GM23338 (cell line): ENCODE data around the gene MAN1B1. TPM values are rescaled to one million over a fixed set of nuclear protein-coding genes. Genes with fewer than 3 reads are reported as not detected.

Source experiments
- ATAC-seq: fragments of 200-7000 bp; cut with Tn5 transposase; 3 replicates; pipeline ENCODE4 v1.9.1; 2020
- DNase-seq: peaks from one replicate; pipeline ENCODE4 v3.0.0-alpha.2; 2015; ENCODE audit warnings: low spot score
- H2AFZ ChIP-seq: fragments of 200-600 bp; sonication (generic); 2 replicates; pipeline ENCODE4 v1.8.0; 2016; ENCODE audit warnings: antibody characterized with exemption, mild to moderate bottlenecking, moderate library complexity
- H3F3A ChIP-seq: fragments of 200-600 bp; sonication (generic); replicated peaks from 2 replicates; pipeline ENCODE4 v1.8.0; 2017; ENCODE audit warnings: antibody characterized with exemption, mixed run types, low read depth
- H3K27ac ChIP-seq: fragments of 200-600 bp; sonication (generic); 2 replicates; pipeline ENCODE4 v1.6.1; 2016; ENCODE audit warnings: low read depth
- H3K27me3 ChIP-seq: fragments of 200-600 bp; sonication (generic); 2 replicates; pipeline ENCODE4 v1.8.0; 2016; ENCODE audit warnings: mild to moderate bottlenecking, mixed run types, moderate library complexity; ENCODE audit not compliant: insufficient read depth
- H3K36me3 ChIP-seq: fragments of 200-600 bp; sonication (generic); 2 replicates; pipeline ENCODE4 v1.8.0; 2016; ENCODE audit warnings: mild to moderate bottlenecking; ENCODE audit not compliant: insufficient read depth
- H3K4me1 ChIP-seq: fragments of 200-600 bp; sonication (generic); 2 replicates; pipeline ENCODE4 v1.8.0; 2016; ENCODE audit warnings: mild to moderate bottlenecking, moderate library complexity; ENCODE audit not compliant: insufficient read depth
- H3K4me2 ChIP-seq: fragments of 200-600 bp; sonication (generic); 2 replicates; pipeline ENCODE4 v1.7.1; 2017; ENCODE audit warnings: mixed run types
- H3K4me3 ChIP-seq: fragments of 200-600 bp; sonication (generic); 2 replicates; pipeline ENCODE4 v1.6.1; 2016; ENCODE audit warnings: mixed run types
- H3K79me2 ChIP-seq: fragments of 200-600 bp; sonication (generic); replicated peaks from 2 replicates; pipeline ENCODE4 v1.8.0; 2017; ENCODE audit warnings: mild to moderate bottlenecking; ENCODE audit not compliant: insufficient read depth
- H3K9me2 ChIP-seq: fragments of 200-600 bp; sonication (generic); 2 replicates; pipeline ENCODE4 v1.8.0; 2017; ENCODE audit not compliant: insufficient read depth
- H4K20me1 ChIP-seq: fragments of 200-600 bp; sonication (generic); replicated peaks from 2 replicates; pipeline ENCODE4 v1.8.0; 2017; ENCODE audit warnings: mild to moderate bottlenecking; ENCODE audit not compliant: insufficient read depth
- H3K27ac Mint-ChIP-seq: 2 replicates; pipeline ENCODE4 v1.8.0; 2020; ENCODE audit warnings: inconsistent platforms, mild to moderate bottlenecking, moderate library complexity, mixed read lengths
- H3K27me3 Mint-ChIP-seq: 3 replicates; pipeline ENCODE4 v1.8.0; 2022; ENCODE audit warnings: low read depth, mild to moderate bottlenecking, moderate library complexity, mixed read lengths, inconsistent platforms; ENCODE audit not compliant: insufficient read depth, poor library complexity
- H3K36me3 Mint-ChIP-seq: 3 replicates; pipeline ENCODE4 v1.8.0; 2021; ENCODE audit warnings: low read depth, mild to moderate bottlenecking, inconsistent platforms, moderate library complexity, mixed read lengths
- H3K4me1 Mint-ChIP-seq: 3 replicates; pipeline ENCODE4 v1.8.0; 2020; ENCODE audit warnings: mild to moderate bottlenecking, inconsistent platforms, mixed read lengths
- H3K4me3 Mint-ChIP-seq: 3 replicates; pipeline ENCODE4 v1.8.0; 2021; ENCODE audit warnings: moderate library complexity, mild to moderate bottlenecking, inconsistent platforms, mixed read lengths
- H3K9me3 Mint-ChIP-seq: 3 replicates; pipeline ENCODE4 v1.8.0; 2020; ENCODE audit warnings: moderate library complexity, mild to moderate bottlenecking, inconsistent platforms, mixed read lengths
- CREB1 ChIP-seq: fragments of 250-450 bp; sonication (Bioruptor Pico); IDR thresholded peaks from 2 replicates; pipeline ENCODE4 v1.5.0; 2020; ENCODE audit warnings: low read depth, mild to moderate bottlenecking, moderate library complexity
- CTCF ChIP-seq, 2 experiments: fragments of 200-600 bp in 1 of 2; sonication (generic) in 1 of 2; conservative IDR thresholded peaks; 2 replicates each; pipeline versions ENCODE4 v1.5.1 to v1.6.1; 2016 to 2017; ENCODE audit warnings: antibody characterized with exemption in 2 of 2, low read depth in 2 of 2, mild to moderate bottlenecking in 2 of 2, moderate library complexity in 1 of 2
- ETS1 ChIP-seq: IDR thresholded peaks from 2 replicates; pipeline ENCODE4 v1.6.1; 2016; ENCODE audit warnings: antibody characterized with exemption
- EZH2 ChIP-seq: fragments of 200-600 bp; sonication (generic); IDR thresholded peaks from one replicate; pipeline ENCODE4 v1.8.0; 2017; ENCODE audit warnings: antibody characterized with exemption, mild to moderate bottlenecking, low read depth; ENCODE audit not compliant: unreplicated experiment
- POLR2AphosphoS5 ChIP-seq: IDR thresholded peaks from 2 replicates; pipeline ENCODE4 v1.6.1; 2016; ENCODE audit warnings: antibody characterized with exemption, low read depth
- ZNF114 ChIP-seq: fragments of 250-450 bp; sonication (Bioruptor Pico); IDR thresholded peaks from 2 replicates; pipeline ENCODE4 v1.5.0; 2020; ENCODE audit warnings: mild to moderate bottlenecking, moderate library complexity
- polyA plus RNA-seq: library from polyadenylated mRNA; unstranded; fragments of >200 nt; fragmentation: Nextera tagmentation; extraction: Ambion mirVana; gene quantifications from 2 replicates; pipeline ENCODE4 v1.2.1, GENCODE V29; 2016
- total RNA-seq: library from RNA; depleted of rRNA; stranded (reverse); fragments of >200 nt; shearing (Covaris generic); gene quantifications from 2 replicates; pipeline ENCODE4 v1.2.3, GENCODE V29; 2014
- TF ChIP-seq, protein P1 (sequence below): IDR thresholded peaks from one replicate; pipeline ENCODE4 v1.6.1; 2018; ENCODE audit warnings: antibody characterized with exemption; ENCODE audit not compliant: unreplicated experiment

Gene MAN1B1
- total and polyA plus RNA-seq, 2 experiments from 2014 or later, result 15.7 to 39.9 TPM

GRCh38 chr9:137044502-137045177, 42.1 kb upstream of the MAN1B1 start (continued):
- TF ChIP-seq ETS1, result no peak

GRCh38 chr9:137045294-137046087, 41.3 kb upstream of the MAN1B1 start:
- peaks cover 7% of the 10 kb centered on the region; the same call in 1 of the 2 replicates for H3K4me1 ChIP-seq
- no peak overlapping the region for H3K27ac ChIP-seq
- no peaks in the 10 kb centered on the region for H3K9me3 Mint-ChIP-seq
- peaks cover 7% of the 10 kb centered on the region; the same call in 1 of the 2 replicates for H3K79me2 ChIP-seq
- H3K36me3 ChIP-seq, result no peaks in the 10 kb centered on the region
- ATAC-seq (peak; percentile 11), DNase-seq (peak; percentile 78)
- H3K27me3 ChIP-seq, result peaks cover 40% of the 10 kb centered on the region
- H3K36me3 Mint-ChIP-seq, result no peaks in the 10 kb centered on the region
- H3K4me3 Mint-ChIP-seq, result peak overlapping the region; percentile 74
- no peak overlapping the region for H3K27ac Mint-ChIP-seq
- no peaks in the 10 kb centered on the region for H3K9me2 ChIP-seq
- peaks cover 42% of the 10 kb centered on the region for H3K27me3 Mint-ChIP-seq
- H2AFZ ChIP-seq, result peak overlapping the region; percentile 98
- TF ChIP-seq EZH2 (peak; percentile 50), CREB1 (CRISPR knock-in tag) (0 out of 2 replicates have a peak, but pooled peaks have one; percentile 10), CTCF (conservative IDR thresholded peaks at IDR 0.05; ENCODE audit: low read depth in 2 of 2) (no peak)
- peak overlapping the region; percentile 87 for H3K4me3 ChIP-seq
- no peaks in the 10 kb centered on the region; the same call in 1 of the 2 replicates for H4K20me1 ChIP-seq
- H3K4me2 ChIP-seq, result peak overlapping the region; percentile 93
- no peaks in the 10 kb centered on the region for H3F3A ChIP-seq
- peaks cover 6% of the 10 kb centered on the region; the same call in 1 of the 3 replicates for H3K4me1 Mint-ChIP-seq

GRCh38 chr9:137046088-137046787, 40.5 kb upstream of the MAN1B1 start, which contains the start of gene NPDC1:
Gene NPDC1 (minus strand): TSS chr9:137046177. CDS start chr9:137045989, 188 bp downstream.
- Histone ChIP-seq H4K20me1 (no peaks in the 10 kb centered on the region; the same call in 1 of the 2 replicates), H3K36me3 (no peaks in the 10 kb centered on the region), H2AFZ (peak within 1 kb of the TSS; percentile 98), H3K27me3 (peaks cover 40% of the 10 kb centered on the region), H3K4me3 (peak within 1 kb of the TSS; percentile 87), H3K4me1 (peaks cover 7% of the 10 kb centered on the region; the same call in 1 of the 2 replicates), H3F3A (no peaks in the 10 kb centered on the region), H3K27ac (no peak within 1 kb of the TSS), H3K9me2 (no peaks in the 10 kb centered on the region), H3K79me2 (peaks cover 7% of the 10 kb centered on the region; the same call in 1 of the 2 replicates), H3K4me2 (peak within 1 kb of the TSS; percentile 93)
- TF ChIP-seq CTCF (conservative IDR thresholded peaks at IDR 0.05; ENCODE audit: low read depth in 2 of 2) (peak; percentile 76 to 81), POLR2AphosphoS5 (peak; percentile 67), ZNF114 (CRISPR knock-in tag) (no peak), EZH2 (peak; percentile 23)
- TF ChIP-seq, protein P1, sequence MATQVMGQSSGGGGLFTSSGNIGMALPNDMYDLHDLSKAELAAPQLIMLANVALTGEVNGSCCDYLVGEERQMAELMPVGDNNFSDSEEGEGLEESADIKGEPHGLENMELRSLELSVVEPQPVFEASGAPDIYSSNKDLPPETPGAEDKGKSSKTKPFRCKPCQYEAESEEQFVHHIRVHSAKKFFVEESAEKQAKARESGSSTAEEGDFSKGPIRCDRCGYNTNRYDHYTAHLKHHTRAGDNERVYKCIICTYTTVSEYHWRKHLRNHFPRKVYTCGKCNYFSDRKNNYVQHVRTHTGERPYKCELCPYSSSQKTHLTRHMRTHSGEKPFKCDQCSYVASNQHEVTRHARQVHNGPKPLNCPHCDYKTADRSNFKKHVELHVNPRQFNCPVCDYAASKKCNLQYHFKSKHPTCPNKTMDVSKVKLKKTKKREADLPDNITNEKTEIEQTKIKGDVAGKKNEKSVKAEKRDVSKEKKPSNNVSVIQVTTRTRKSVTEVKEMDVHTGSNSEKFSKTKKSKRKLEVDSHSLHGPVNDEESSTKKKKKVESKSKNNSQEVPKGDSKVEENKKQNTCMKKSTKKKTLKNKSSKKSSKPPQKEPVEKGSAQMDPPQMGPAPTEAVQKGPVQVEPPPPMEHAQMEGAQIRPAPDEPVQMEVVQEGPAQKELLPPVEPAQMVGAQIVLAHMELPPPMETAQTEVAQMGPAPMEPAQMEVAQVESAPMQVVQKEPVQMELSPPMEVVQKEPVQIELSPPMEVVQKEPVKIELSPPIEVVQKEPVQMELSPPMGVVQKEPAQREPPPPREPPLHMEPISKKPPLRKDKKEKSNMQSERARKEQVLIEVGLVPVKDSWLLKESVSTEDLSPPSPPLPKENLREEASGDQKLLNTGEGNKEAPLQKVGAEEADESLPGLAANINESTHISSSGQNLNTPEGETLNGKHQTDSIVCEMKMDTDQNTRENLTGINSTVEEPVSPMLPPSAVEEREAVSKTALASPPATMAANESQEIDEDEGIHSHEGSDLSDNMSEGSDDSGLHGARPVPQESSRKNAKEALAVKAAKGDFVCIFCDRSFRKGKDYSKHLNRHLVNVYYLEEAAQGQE, result peak; percentile 89
- Mint-ChIP-seq H3K4me3 (peak within 1 kb of the TSS; percentile 74), H3K27ac (no peak within 1 kb of the TSS), H3K27me3 (peaks cover 41% of the 10 kb centered on the region), H3K4me1 (peaks cover 6% of the 10 kb centered on the region; the same call in 1 of the 3 replicates), H3K9me3 (no peaks in the 10 kb centered on the region), H3K36me3 (no peaks in the 10 kb centered on the region)
- peak; percentile 95 for DNase-seq
- peak; percentile 73 for ATAC-seq
